ENCODE measurements around the gene VRK1. TPM values are rescaled to one million over a fixed set of nuclear protein-coding genes. Genes with fewer than 3 reads are reported as not detected.

VRK1 gene
- total RNA-seq, 4 donors from 2014 or later, result 13.7 to 17.9 (median 13.8) TPM; not detected in 1

DNA sequence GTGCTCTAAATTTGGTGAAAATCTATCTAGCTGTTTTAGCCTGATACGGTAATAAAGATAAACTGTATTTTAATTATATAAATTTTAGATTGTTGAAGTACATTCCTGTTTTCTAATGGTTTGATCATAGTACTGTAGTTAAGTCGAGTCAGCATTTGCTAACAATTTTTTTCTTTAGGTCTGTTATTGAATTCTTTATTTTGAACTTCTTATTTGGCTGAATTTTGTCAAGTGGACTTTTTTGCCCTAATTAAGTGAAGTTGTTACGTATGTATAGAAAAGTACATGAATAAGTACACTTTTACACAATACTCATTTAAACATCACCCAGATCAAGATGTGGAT is 66.8 kb downstream of the VRK1 start:
- Histone ChIP-seq H3K36me3 (no peaks in the 10 kb centered on the region), H3K27me3 (no peaks in the 10 kb centered on the region), H3K4me1 (no peaks in the 10 kb centered on the region), H3K27ac (no peak overlapping the region), H3K9me3 (no peaks in the 10 kb centered on the region), H3K4me3 (no peak overlapping the region)
- DNase-seq, result no peak
- WGBS, 2 donors (ENCODE audit: low coverage in 1 of 2), result 98 to 100% methylated on average over 3 of the region's 3 CpGs
- no peak for TF ChIP-seq EP300 (IDR thresholded peaks at IDR 0.05; ENCODE audit: low read depth)
- TF ChIP-seq POLR2AphosphoS5 (IDR thresholded peaks at IDR 0.05), result no peak
- TF ChIP-seq, protein P1, sequence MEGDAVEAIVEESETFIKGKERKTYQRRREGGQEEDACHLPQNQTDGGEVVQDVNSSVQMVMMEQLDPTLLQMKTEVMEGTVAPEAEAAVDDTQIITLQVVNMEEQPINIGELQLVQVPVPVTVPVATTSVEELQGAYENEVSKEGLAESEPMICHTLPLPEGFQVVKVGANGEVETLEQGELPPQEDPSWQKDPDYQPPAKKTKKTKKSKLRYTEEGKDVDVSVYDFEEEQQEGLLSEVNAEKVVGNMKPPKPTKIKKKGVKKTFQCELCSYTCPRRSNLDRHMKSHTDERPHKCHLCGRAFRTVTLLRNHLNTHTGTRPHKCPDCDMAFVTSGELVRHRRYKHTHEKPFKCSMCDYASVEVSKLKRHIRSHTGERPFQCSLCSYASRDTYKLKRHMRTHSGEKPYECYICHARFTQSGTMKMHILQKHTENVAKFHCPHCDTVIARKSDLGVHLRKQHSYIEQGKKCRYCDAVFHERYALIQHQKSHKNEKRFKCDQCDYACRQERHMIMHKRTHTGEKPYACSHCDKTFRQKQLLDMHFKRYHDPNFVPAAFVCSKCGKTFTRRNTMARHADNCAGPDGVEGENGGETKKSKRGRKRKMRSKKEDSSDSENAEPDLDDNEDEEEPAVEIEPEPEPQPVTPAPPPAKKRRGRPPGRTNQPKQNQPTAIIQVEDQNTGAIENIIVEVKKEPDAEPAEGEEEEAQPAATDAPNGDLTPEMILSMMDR (IDR thresholded peaks at IDR 0.05), result no peak
- TF ChIP-seq POLR2A (IDR thresholded peaks at IDR 0.05), result no peak
- in situ Hi-C loops (cut with MboI; ENCODE audit: low pct_ligation_motif_present in 1 of 4, low pct_unique_long_range_greater_than_20kb in 1 of 4, low sequenced_read_pairs in 3 of 4) (no loop called here), intact Hi-C loops (cut with DNase I; ENCODE audit: low total_unique reads) (no loop called here)

DNA sequence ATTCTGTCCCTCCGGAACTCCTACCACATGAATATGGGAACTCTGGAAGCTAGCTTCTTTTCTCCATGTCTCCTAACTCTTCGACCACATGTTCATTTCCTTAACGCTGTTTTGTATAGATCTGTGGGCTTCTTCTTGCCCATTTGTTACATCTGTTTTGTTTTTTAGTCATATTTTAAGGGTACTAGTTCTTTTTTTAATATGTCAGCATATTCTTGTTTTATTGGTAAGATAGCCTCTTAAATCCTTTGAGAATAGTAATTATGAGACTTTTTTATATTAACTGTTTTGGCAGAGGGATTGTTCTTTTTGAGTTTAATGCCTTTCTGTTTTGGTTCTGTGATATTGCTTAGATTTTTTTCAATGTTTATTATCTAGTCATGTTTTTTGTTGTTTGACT is 70.5 kb downstream of the VRK1 start:
- in situ Hi-C loops (cut with MboI; ENCODE audit: low pct_ligation_motif_present in 1 of 4, low pct_unique_long_range_greater_than_20kb in 1 of 4, low sequenced_read_pairs in 3 of 4), result no loop called here
- DNase-seq, result no peak
- Histone ChIP-seq H3K27ac (no peak overlapping the region), H3K27me3 (no peaks in the 10 kb centered on the region), H3K4me3 (no peak overlapping the region), H3K4me1 (no peaks in the 10 kb centered on the region), H3K9me3 (no peaks in the 10 kb centered on the region), H3K36me3 (no peaks in the 10 kb centered on the region)
- TF ChIP-seq, protein P1 (IDR thresholded peaks at IDR 0.05), result no peak
- TF ChIP-seq EP300 (IDR thresholded peaks at IDR 0.05; ENCODE audit: low read depth), result no peak
- TF ChIP-seq POLR2AphosphoS5 (IDR thresholded peaks at IDR 0.05), result no peak
- TF ChIP-seq POLR2A (IDR thresholded peaks at IDR 0.05), result no peak
- intact Hi-C loops (cut with DNase I; ENCODE audit: low total_unique reads), result no loop called here
- WGBS, 2 donors (ENCODE audit: low coverage in 1 of 2), result 79 to 91% methylated on average over 3 of the region's 3 CpGs

DNA sequence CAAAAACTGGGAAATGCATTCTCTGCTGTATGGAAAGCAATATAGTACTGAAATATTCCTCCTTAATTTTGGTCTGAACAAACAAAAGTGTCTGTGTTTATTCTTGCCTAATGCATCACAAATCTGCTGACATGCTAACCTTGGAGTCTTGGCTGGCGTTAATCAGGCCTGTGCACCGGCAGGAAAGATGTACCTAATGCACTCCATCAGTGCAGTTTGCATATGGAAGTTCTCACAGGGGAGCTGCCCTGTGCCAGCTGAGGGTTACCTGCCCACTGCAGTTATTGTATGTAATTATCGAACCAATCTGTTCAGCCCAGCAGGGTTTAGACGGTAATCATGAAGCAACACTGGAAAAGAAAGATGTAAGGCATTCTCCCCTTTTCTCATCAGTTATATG is 76.9 kb downstream of the VRK1 start:
- intact Hi-C loops (cut with DNase I; ENCODE audit: low total_unique reads) (no loop called here), in situ Hi-C loops (cut with MboI; ENCODE audit: low pct_ligation_motif_present in 1 of 4, low pct_unique_long_range_greater_than_20kb in 1 of 4, low sequenced_read_pairs in 3 of 4) (no loop called here)
- TF ChIP-seq POLR2A (IDR thresholded peaks at IDR 0.05), result no peak
- TF ChIP-seq, protein P1 (IDR thresholded peaks at IDR 0.05), result no peak
- TF ChIP-seq EP300 (IDR thresholded peaks at IDR 0.05; ENCODE audit: low read depth), result no peak
- TF ChIP-seq POLR2AphosphoS5 (IDR thresholded peaks at IDR 0.05), result no peak
- Histone ChIP-seq H3K4me3 (no peak overlapping the region), H3K27me3 (no peaks in the 10 kb centered on the region), H3K36me3 (no peaks in the 10 kb centered on the region), H3K9me3 (no peaks in the 10 kb centered on the region), H3K27ac (no peak overlapping the region), H3K4me1 (no peaks in the 10 kb centered on the region)
- WGBS, 2 donors (ENCODE audit: low coverage in 1 of 2), result 81 to 89% methylated on average over 4 of the region's 4 CpGs
- DNase-seq, result no peak

DNA sequence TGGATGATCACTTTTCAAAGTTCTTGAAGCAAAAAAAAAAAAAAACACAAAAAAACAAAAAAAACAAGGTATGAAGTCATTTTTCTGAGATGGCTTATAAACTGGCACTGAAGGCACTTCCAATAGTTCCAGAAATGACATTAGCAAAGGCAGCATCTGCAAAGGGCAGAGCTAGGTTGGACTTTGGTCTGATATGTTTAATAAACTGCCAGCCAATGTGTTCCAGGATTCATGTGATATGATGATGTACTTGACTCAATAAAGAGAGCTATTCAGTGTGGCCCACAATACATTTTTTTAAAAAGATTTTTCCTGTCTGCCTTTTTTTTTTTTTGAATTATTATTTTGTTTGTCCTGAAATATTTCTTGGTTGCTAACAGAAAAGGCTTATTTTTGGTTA is 79.6 kb downstream of the VRK1 start:
- in situ Hi-C loops (cut with MboI; ENCODE audit: low pct_ligation_motif_present in 1 of 4, low pct_unique_long_range_greater_than_20kb in 1 of 4, low sequenced_read_pairs in 3 of 4) (no loop called here), intact Hi-C loops (cut with DNase I; ENCODE audit: low total_unique reads) (no loop called here)
- no peak for TF ChIP-seq POLR2AphosphoS5 (IDR thresholded peaks at IDR 0.05)
- no peak for TF ChIP-seq POLR2A (IDR thresholded peaks at IDR 0.05)
- TF ChIP-seq, protein P1 (IDR thresholded peaks at IDR 0.05), result no peak
- TF ChIP-seq EP300 (IDR thresholded peaks at IDR 0.05; ENCODE audit: low read depth), result no peak
- Histone ChIP-seq H3K36me3 (no peaks in the 10 kb centered on the region), H3K4me3 (no peak overlapping the region), H3K27ac (no peak overlapping the region), H3K4me1 (no peaks in the 10 kb centered on the region), H3K9me3 (no peaks in the 10 kb centered on the region), H3K27me3 (no peaks in the 10 kb centered on the region)
- DNase-seq, result no peak

All from transverse colon (tissue), 4 donors.